Airway epithelial cell (primary cell): ENCODE results near the gene CEP126. TPM values are rescaled to one million over a fixed set of nuclear protein-coding genes. Genes with fewer than 3 reads are reported as not detected.

Experiments used
- total RNA-seq: library from RNA; depleted of rRNA; stranded (reverse); fragments of >200 nt; gene quantifications from 2 replicates; pipeline ENCODE4 v1.2.3, GENCODE V29; 2015

The CEP126 gene
- 1.1 and 1.4 TPM in 2 replicates for total RNA-seq

GRCh38 chr11:101914738-101915426, at the start of gene CEP126:
Gene CEP126, plus strand, starts transcription at chr11:101915010. Its CDS starts 275 bp downstream, at chr11:101915285.

GRCh38 chr11:101916422-101916821, 1.6 kb downstream of the CEP126 start, which contains the start of gene ANGPTL5:
Gene ANGPTL5, minus strand, starts transcription at chr11:101916522. Its CDS starts 8,613 bp downstream, at chr11:101907909.

GRCh38 chr11:102047305-102047924, 132.6 kb downstream of the CEP126 start, which contains the start of gene CFAP300:
Gene CFAP300, plus strand, starts transcription at chr11:102047437. Its CDS starts 34 bp downstream, at chr11:102047471.

Other genes starting within 250 kb of the CEP126 start
- not detected in 2 replicates for gene ANGPTL5, start 1.5 kb downstream of the CEP126 start, total RNA-seq
- gene CFAP300, start 132.4 kb downstream of the CEP126 start, total RNA-seq = 2.4 and 6.1 TPM in 2 replicates
- gene YAP1, start 195.4 kb downstream of the CEP126 start, total RNA-seq = 81.4 and 140 TPM in 2 replicates